HFF-Myc (cell line): ENCODE measurements around the gene GMDS.

Source experiments
- DNase-seq: peaks from one replicate; pipeline ENCODE4 v3.0.0-alpha.2; 2011; ENCODE audit warnings: low read depth; ENCODE audit errors: extremely low read depth
- H3K4me3 ChIP-seq: replicated peaks from 2 replicates; pipeline ENCODE4 v1.5.1; 2011; ENCODE audit warnings: low read depth, mild to moderate bottlenecking, control low read depth, low read length
- CTCF ChIP-seq: IDR thresholded peaks from 2 replicates; pipeline ENCODE4 v1.5.1; 2012; ENCODE audit warnings: mild to moderate bottlenecking, low read depth, low read length, control low read depth; ENCODE audit errors: missing control alignments

The GMDS gene

GRCh38 chr6:1780251-1780867, 465.0 kb downstream of the GMDS start:
- DNase-seq = no peak
- no peak for TF ChIP-seq CTCF
- H3K4me3 ChIP-seq = no peak overlapping the region

GRCh38 chr6:1778686-1779235, 466.6 kb downstream of the GMDS start:
- no peak for TF ChIP-seq CTCF
- no peak overlapping the region for H3K4me3 ChIP-seq
- no peak for DNase-seq

GRCh38 chr6:1777921-1778685, 467.3 kb downstream of the GMDS start:
- no peak for DNase-seq
- H3K4me3 ChIP-seq = no peak overlapping the region
- TF ChIP-seq CTCF = no peak

GRCh38 chr6:1775441-1775840, 470.0 kb downstream of the GMDS start:
- no peak for TF ChIP-seq CTCF
- H3K4me3 ChIP-seq = no peak overlapping the region
- DNase-seq = no peak

GRCh38 chr6:1774226-1774915, 471.0 kb downstream of the GMDS start:
- H3K4me3 ChIP-seq = no peak overlapping the region
- TF ChIP-seq CTCF = no peak
- DNase-seq = no peak

GRCh38 chr6:1773700-1774099, 471.7 kb downstream of the GMDS start:
- TF ChIP-seq CTCF = no peak
- DNase-seq = no peak
- no peak overlapping the region for H3K4me3 ChIP-seq
